DMS79 (cell line): ENCODE results near the gene SCN4B.

Source experiments
- DNase-seq: peaks from one replicate; lab custom pipeline; 2025; lab: John Stamatoyannopoulos, UW

SCN4B gene

GRCh38 chr11:118099838-118100556 lies 52.6 kb downstream of the SCN4B start:
- DNase-seq, result no peak

- DNase-seq, result peak; percentile 47
Observed at GRCh38 chr11:118098996-118099837, 53.4 kb downstream of the SCN4B start.

GRCh38 chr11:118095967-118096367 lies 56.7 kb downstream of the SCN4B start:
- no peak for DNase-seq

GRCh38 chr11:118095493-118095892 lies 57.1 kb downstream of the SCN4B start:
- no peak for DNase-seq

GRCh38 chr11:118092907-118093571 lies 59.6 kb downstream of the SCN4B start:
- DNase-seq, result no peak

GRCh38 chr11:118091690-118092089 lies 60.9 kb downstream of the SCN4B start:
- no peak for DNase-seq

GRCh38 chr11:118090545-118091162 lies 62.0 kb downstream of the SCN4B start:
- no peak for DNase-seq

- no peak for DNase-seq
Observed at GRCh38 chr11:118088531-118088930, 64.1 kb downstream of the SCN4B start.

- no peak for DNase-seq
Observed at GRCh38 chr11:118087931-118088330, 64.7 kb downstream of the SCN4B start.

- DNase-seq, result no peak
Observed at GRCh38 chr11:118086913-118087768, 65.5 kb downstream of the SCN4B start, which contains the start of gene SMIM35. Gene SMIM35 (minus strand): TSS chr11:118086963. CDS start chr11:118086757, 206 bp downstream.

- no peak for DNase-seq
Observed at GRCh38 chr11:118084656-118085055, 68.0 kb downstream of the SCN4B start.

GRCh38 chr11:118084247-118084646 lies 68.4 kb downstream of the SCN4B start:
- no peak for DNase-seq
